Right lung (tissue), 5 donors: Measurements from ENCODE around the gene ZNF431. TPM values are rescaled to one million over a fixed set of nuclear protein-coding genes. Genes with fewer than 3 reads are reported as not detected.

ENCODE experiments used
- polyA plus RNA-seq, 5 donors: library from polyadenylated mRNA; unstranded; fragments of 120-200 nt; gene quantifications; one replicate each; pipeline versions ENCODE4 v1.2.1 to v1.2.3, GENCODE V29; 2013; ENCODE audit warnings: inconsistent platforms in 1 of 5, low replicate concordance in 1 of 5; ENCODE audit not compliant: insufficient read length in 5 of 5, insufficient read depth in 1 of 5

The ZNF431 gene
- polyA plus RNA-seq, 5 donors, result 22.0 to 44.9 (median 39.2) TPM

Other genes starting within 250 kb of the ZNF431 start
- 10 to 100 TPM; 14.8 to 31.3 (median 20.7) TPM for gene ZNF85, start 218.8 kb upstream of the ZNF431 start, polyA plus RNA-seq
- 10 to 100 TPM in 4 of 5 donors, 1 to 10 TPM in 1; 9.2 to 16.0 (median 13.5) TPM for gene ZNF430, start 121.4 kb upstream of the ZNF431 start, polyA plus RNA-seq
- 10 to 100 TPM; 13.6 to 32.0 (median 14.5) TPM for gene ZNF714, start 59.8 kb upstream of the ZNF431 start, polyA plus RNA-seq
- 10 to 100 TPM; 13.6 to 28.8 (median 22.7) TPM for gene ZNF708, start 187.4 kb downstream of the ZNF431 start, polyA plus RNA-seq
- 10 to 100 TPM; 28.3 to 49.3 (median 40.4) TPM for gene ZNF738, start 217.0 kb downstream of the ZNF431 start, polyA plus RNA-seq